GM23248 (cell line): ENCODE data around the gene CDH7.

Experiments
- EZH2 ChIP-seq: fragments of 200-600 bp; sonication (generic); IDR thresholded peaks from 2 replicates; pipeline ENCODE4 v1.6.1; 2018; ENCODE audit warnings: antibody characterized with exemption, mild to moderate bottlenecking; ENCODE audit not compliant: insufficient read depth, poor library complexity, severe bottlenecking
- EZH2phosphoT487 ChIP-seq: fragments of 200-600 bp; sonication (generic); IDR thresholded peaks from 2 replicates; pipeline ENCODE4 v1.6.1; 2018; ENCODE audit warnings: antibody characterized with exemption, moderate library complexity, mild to moderate bottlenecking, low read depth; ENCODE audit not compliant: insufficient read depth

- TF ChIP-seq EZH2 (no peak), EZH2phosphoT487 (no peak)
Observed at GRCh38 chr18:65725251-65726050, 25.4 kb upstream of the CDH7 start.
